Smooth muscle cell (in vitro differentiated cells): ENCODE results near the gene GSTM5. TPM values are rescaled to one million over a fixed set of nuclear protein-coding genes. Genes with fewer than 3 reads are reported as not detected.
"Not testable (repeated sequence)": the region's sequence is repeated elsewhere in the genome, so short reads cannot be mapped to it uniquely, and the experiment has no call there.

Experiments used
- DNase-seq: peaks from one replicate; lab custom pipeline; 2025; ENCODE audit not compliant: unreplicated experiment; lab: John Stamatoyannopoulos, UW
- H2AFZ ChIP-seq: fragments of 200-600 bp; sonication (generic); 2 replicates; pipeline ENCODE4 v1.6.0; 2016; ENCODE audit warnings: antibody characterized with exemption, low read depth, mild to moderate bottlenecking
- H3F3A ChIP-seq: fragments of 200-600 bp; sonication (generic); 2 replicates; pipeline ENCODE4 v1.6.0; 2017; ENCODE audit warnings: antibody characterized with exemption, low read depth
- H3K27ac ChIP-seq: fragments of 200-600 bp; sonication (generic); 2 replicates; pipeline ENCODE4 v1.5.1; 2016; ENCODE audit warnings: low read depth, mild to moderate bottlenecking
- H3K27me3 ChIP-seq: fragments of 200-600 bp; sonication (generic); 2 replicates; pipeline ENCODE4 v1.6.1; 2016; ENCODE audit warnings: low read depth, mild to moderate bottlenecking
- H3K36me3 ChIP-seq: fragments of 200-600 bp; sonication (generic); 2 replicates; pipeline ENCODE4 v1.5.1; 2016; ENCODE audit warnings: low read depth
- H3K4me1 ChIP-seq: fragments of 200-600 bp; sonication (generic); 2 replicates; pipeline ENCODE4 v1.5.1; 2016; ENCODE audit warnings: low read depth
- H3K4me2 ChIP-seq: fragments of 200-600 bp; sonication (generic); 2 replicates; pipeline ENCODE4 v1.6.0; 2016; ENCODE audit warnings: mild to moderate bottlenecking
- H3K4me3 ChIP-seq: fragments of 200-600 bp; sonication (generic); 2 replicates; pipeline ENCODE4 v1.5.1; 2016; ENCODE audit warnings: mild to moderate bottlenecking
- H3K79me2 ChIP-seq: fragments of 200-600 bp; sonication (generic); 2 replicates; pipeline ENCODE4 v1.6.0; 2016; ENCODE audit warnings: low read depth, mild to moderate bottlenecking
- H3K9ac ChIP-seq: fragments of 200-600 bp; sonication (generic); 2 replicates; pipeline ENCODE4 v1.6.0; 2016; ENCODE audit warnings: low read depth
- H3K9me3 ChIP-seq: fragments of 200-600 bp; sonication (generic); replicated peaks from 2 replicates; pipeline ENCODE4 v1.5.1; 2016; ENCODE audit warnings: low read depth
- H4K20me1 ChIP-seq: fragments of 200-600 bp; sonication (generic); 2 replicates; pipeline ENCODE4 v1.6.0; 2016; ENCODE audit warnings: low read depth
- CTCF ChIP-seq: fragments of 200-600 bp; sonication (generic); IDR thresholded peaks from 2 replicates; pipeline ENCODE4 v1.5.1; 2017; ENCODE audit warnings: borderline replicate concordance, mild to moderate bottlenecking, antibody characterized with exemption; ENCODE audit not compliant: insufficient read depth, poor library complexity, severe bottlenecking
- WGBS: methylation state at CpG from one replicate; pipeline ENCODE4 v1.1.7; 2016; ENCODE audit warnings: low lambda C conversion rate; 5-methylcytosine and 5-hydroxymethylcytosine counted together
- polyA plus RNA-seq: library from polyadenylated mRNA; unstranded; fragments of >200 nt; fragmentation: Nextera tagmentation; extraction: Ambion mirVana; gene quantifications from 2 replicates; pipeline ENCODE4 v1.2.1, GENCODE V29; 2016
- total RNA-seq: library from RNA; depleted of rRNA; stranded (reverse); fragments of >200 nt; gene quantifications from 2 replicates; pipeline ENCODE4 v1.2.3, GENCODE V29; 2014

Gene GSTM5
- total and polyA plus RNA-seq, 2 experiments from 2014 or later, result 0.17 TPM; not detected in 1

GRCh38 chr1:109669246-109669948 lies 42.7 kb upstream of the GSTM5 start:
- Histone ChIP-seq H4K20me1 (no peaks in the 10 kb centered on the region), H3K4me2 (no peak overlapping the region), H3F3A (no peaks in the 10 kb centered on the region), H3K27me3 (no peaks in the 10 kb centered on the region), H3K4me3 (no peak overlapping the region), H3K9ac (no peak overlapping the region), H3K9me3 (no peaks in the 10 kb centered on the region), H3K27ac (no peak overlapping the region), H3K4me1 (peaks cover 10% of the 10 kb centered on the region), H3K79me2 (no peaks in the 10 kb centered on the region), H2AFZ (no peak overlapping the region), H3K36me3 (no peaks in the 10 kb centered on the region)
- no peak for DNase-seq
- no peak for TF ChIP-seq CTCF
- WGBS, result 92% methylated on average over 22 of the region's 22 CpGs

DNA sequence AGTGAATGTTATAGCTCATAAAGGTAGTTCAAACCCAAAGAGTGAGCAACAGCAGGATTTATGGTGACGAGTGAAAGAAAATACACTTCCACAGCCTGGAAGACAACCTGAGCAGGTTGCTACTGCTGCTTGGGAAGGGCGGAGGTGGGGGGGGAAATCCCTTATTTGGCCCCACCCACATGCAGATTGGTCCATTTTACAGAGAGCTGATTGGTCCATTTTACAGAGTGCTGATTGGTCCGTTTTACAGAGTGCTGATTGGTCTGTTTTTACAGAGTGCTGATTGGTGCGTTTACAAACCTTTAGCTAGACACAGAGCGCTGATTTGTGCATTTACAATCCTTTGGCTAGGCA lies 42.1 kb upstream of the GSTM5 start:
- H3K27ac ChIP-seq, H3K9me3 ChIP-seq, H3K36me3 ChIP-seq, H3K9ac ChIP-seq, H3K4me2 ChIP-seq, H3K4me3 ChIP-seq, H4K20me1 ChIP-seq, DNase-seq, H2AFZ ChIP-seq, H3K27me3 ChIP-seq, H3K79me2 ChIP-seq, H3F3A ChIP-seq: not testable (repeated sequence)
- WGBS, result 94% methylated on average over 4 of the region's 5 CpGs
- peaks cover 10% of the 10 kb centered on the region for H3K4me1 ChIP-seq

GRCh38 chr1:109671067-109671466 lies 41.0 kb upstream of the GSTM5 start:
- no peak for DNase-seq
- no peak overlapping the region for H3K27ac ChIP-seq
- H2AFZ ChIP-seq, result no peak overlapping the region
- peaks cover 10% of the 10 kb centered on the region for H3K4me1 ChIP-seq
- H3K27me3 ChIP-seq, result no peaks in the 10 kb centered on the region
- H3K4me3 ChIP-seq, result no peak overlapping the region
- H3K36me3 ChIP-seq, result no peaks in the 10 kb centered on the region
- no peak for TF ChIP-seq CTCF
- no peaks in the 10 kb centered on the region for H3F3A ChIP-seq
- H4K20me1 ChIP-seq, result no peaks in the 10 kb centered on the region
- no peaks in the 10 kb centered on the region for H3K9me3 ChIP-seq
- H3K9ac ChIP-seq, result no peak overlapping the region
- H3K79me2 ChIP-seq, result no peaks in the 10 kb centered on the region
- WGBS, result 98% methylated on average over 5 of the region's 5 CpGs
- no peak overlapping the region for H3K4me2 ChIP-seq

- H3K4me3 ChIP-seq, H3K9ac ChIP-seq, H3K4me1 ChIP-seq, H4K20me1 ChIP-seq, H3K4me2 ChIP-seq, H3K27me3 ChIP-seq, DNase-seq, H3K79me2 ChIP-seq, H3K9me3 ChIP-seq, H2AFZ ChIP-seq, H3F3A ChIP-seq, H3K36me3 ChIP-seq, H3K27ac ChIP-seq: not testable (repeated sequence)
- 94% methylated on average over 2 of the region's 2 CpGs for whole genome bisulfite sequencing
These were observed 38.2 kb upstream of the GSTM5 start for GRCh38 chr1:109673861-109674260.

- not testable (repeated sequence) for H3K79me2 ChIP-seq, H3F3A ChIP-seq, H3K27ac ChIP-seq, H3K9me3 ChIP-seq, H3K4me3 ChIP-seq, H3K27me3 ChIP-seq, H4K20me1 ChIP-seq, H3K36me3 ChIP-seq, DNase-seq, H3K4me1 ChIP-seq, H3K9ac ChIP-seq, H3K4me2 ChIP-seq, H2AFZ ChIP-seq
- 87% methylated on average over 3 of the region's 3 CpGs for WGBS
These were observed 35.2 kb upstream of the GSTM5 start for GRCh38 chr1:109676683-109677381.
